CD4-positive, alpha-beta T cell (primary cell): Measurements from ENCODE around the gene UBA52. TPM values are rescaled to one million over a fixed set of nuclear protein-coding genes. Genes with fewer than 3 reads are reported as not detected.
"Not testable (repeated sequence)": the region's sequence is repeated elsewhere in the genome, so short reads cannot be mapped to it uniquely, and the experiment has no call there.

ENCODE experiments used
- ATAC-seq: fragments of 200-7000 bp; cut with Tn5 transposase; one replicate; pipeline ENCODE4 v1.10.0; 2022; ENCODE audit warnings: mild to moderate bottlenecking; ENCODE audit not compliant: poor library complexity
- CTCF ChIA-PET: fragments of 350-600 bp; sonication (Branson Sonifier 250); formaldehyde crosslinking; loops from one replicate; lab custom pipeline; 2021; ENCODE audit warnings: antibody characterized with exemption, inconsistent platforms; lab: Charles Lee
- POLR2A ChIA-PET: fragments of 350-600 bp; sonication (Branson Sonifier 250); formaldehyde crosslinking; loops from one replicate; lab custom pipeline; 2021; ENCODE audit warnings: antibody characterized with exemption, inconsistent platforms; lab: Charles Lee
- DNase-seq, 14 experiments: peaks; one replicate each; pipeline ENCODE4 v3.0.0-alpha.2; 2013 to 2020; ENCODE audit warnings: mixed read lengths in 2 of 14
- H3K27ac ChIP-seq, 2 donors: one replicate each; pipeline versions ENCODE4 v1.5.1 to v1.7.0; 2013; ENCODE audit warnings: low read length in 2 of 2, low read depth in 1 of 2, mild to moderate bottlenecking in 1 of 2
- H3K27me3 ChIP-seq, 2 experiments: 1 replicate in 1 of 2; 2 replicates in 1 of 2; pipeline versions ENCODE4 v1.6.1 to v1.7.0; 2013; ENCODE audit warnings: low read length in 2 of 2, control low read depth in 1 of 2, mild to moderate bottlenecking in 1 of 2, moderate library complexity in 1 of 2; ENCODE audit not compliant: insufficient read depth in 2 of 2, control insufficient read depth in 1 of 2
- H3K36me3 ChIP-seq: one replicate; pipeline ENCODE4 v1.6.1; 2013; ENCODE audit warnings: low read length, control low read depth; ENCODE audit not compliant: insufficient read depth
- H3K4me1 ChIP-seq: one replicate; pipeline ENCODE4 v1.6.1; 2013; ENCODE audit warnings: low read length, control low read depth; ENCODE audit not compliant: insufficient read depth
- H3K4me3 ChIP-seq: one replicate; pipeline ENCODE4 v1.5.1; 2013; ENCODE audit warnings: mild to moderate bottlenecking, low read length, moderate library complexity
- H3K9me3 ChIP-seq, 2 experiments: 1 replicate in 1 of 2; 2 replicates in 1 of 2; pipeline versions ENCODE4 v1.6.1 to v1.7.0; 2013; ENCODE audit warnings: low read length in 2 of 2, mild to moderate bottlenecking in 2 of 2, control low read depth in 1 of 2, moderate library complexity in 1 of 2; ENCODE audit not compliant: control insufficient read depth in 1 of 2, insufficient read depth in 1 of 2
- H3K27ac Mint-ChIP-seq: one replicate; pipeline ENCODE4 v1.8.0; 2020; ENCODE audit warnings: mixed read lengths
- H3K27me3 Mint-ChIP-seq: one replicate; pipeline ENCODE4 v1.8.0; 2021; ENCODE audit warnings: mixed read lengths
- H3K36me3 Mint-ChIP-seq: one replicate; pipeline ENCODE4 v1.8.0; 2021; ENCODE audit warnings: low read depth, mixed read lengths
- H3K4me1 Mint-ChIP-seq: one replicate; pipeline ENCODE4 v1.8.0; 2021; ENCODE audit warnings: low read depth, mixed read lengths
- H3K4me3 Mint-ChIP-seq: one replicate; pipeline ENCODE4 v1.8.0; 2020; ENCODE audit warnings: mild to moderate bottlenecking, mixed read lengths
- H3K9me3 Mint-ChIP-seq: one replicate; pipeline ENCODE4 v1.8.0; 2020; ENCODE audit warnings: mixed read lengths
- CTCF ChIP-seq: fragments of 200-600 bp; IDR thresholded peaks from one replicate; pipeline ENCODE4 v1.8.0; 2022; ENCODE audit warnings: antibody characterized with exemption, mild to moderate bottlenecking
- intact Hi-C, 2 experiments: fragments of 100-400 bp; cut with DNase I in 1 of 2; cut with micrococcal nuclease in 1 of 2; formaldehyde crosslinking; loops; one replicate each; pipeline versions ENCODE4 v1.15.1 to v1.9.0; 2023 to 2025; cut with DNase I, micrococcal nuclease
- total RNA-seq, 174 experiments: library from RNA in 2 of 174; stranded (reverse) in 2 of 174; gene quantifications; one replicate each; pipeline ENCODE4 v1.2.3 and lab custom pipeline; 2021 to 2026

UBA52 gene
- total RNA-seq, 2 experiments from 2014 or later, result 2,255 to 2,378 TPM

GRCh38 chr19:18591735-18592385, 20.2 kb downstream of the UBA52 start:
- ATAC-seq, result no peak
- no peaks in the 10 kb centered on the region for H3K9me3 ChIP-seq
- H3K4me1 Mint-ChIP-seq, result peaks cover 36% of the 10 kb centered on the region
- no peak for TF ChIP-seq CTCF
- H3K27me3 Mint-ChIP-seq, result no peaks in the 10 kb centered on the region
- DNase-seq, result no peak
- peaks cover 8% of the 10 kb centered on the region for H3K36me3 ChIP-seq
- peaks cover 56% of the 10 kb centered on the region for H3K4me1 ChIP-seq
- POLR2A ChIA-PET, result no interaction called here
- H3K4me3 Mint-ChIP-seq, result peak overlapping the region; percentile 63
- H3K27ac ChIP-seq, result no peak overlapping the region
- H3K4me3 ChIP-seq, result no peak overlapping the region
- no peaks in the 10 kb centered on the region for H3K9me3 Mint-ChIP-seq
- peak overlapping the region; percentile 30 for H3K27ac Mint-ChIP-seq
- no peaks in the 10 kb centered on the region for H3K27me3 ChIP-seq
- intact Hi-C loops, result loop anchor here in 1 of 2 experiments (5.0 to 10.0 kb wide), 5 partner anchors 90 to 443 kb away; partner anchors contain the start of genes ARMC6, COPE, CRTC1 and DDX49
- peaks cover 8% of the 10 kb centered on the region for H3K36me3 Mint-ChIP-seq
- CTCF ChIA-PET, result no interaction called here

- H3K36me3 Mint-ChIP-seq, H3K4me3 ChIP-seq, H3K4me3 Mint-ChIP-seq, H3K9me3 Mint-ChIP-seq, ATAC-seq, H3K27me3 Mint-ChIP-seq, H3K27me3 ChIP-seq, H3K36me3 ChIP-seq, H3K9me3 ChIP-seq, DNase-seq, H3K27ac Mint-ChIP-seq, H3K27ac ChIP-seq: not testable (repeated sequence)
- peaks cover 51% of the 10 kb centered on the region for H3K4me1 ChIP-seq
- intact Hi-C loops, result loop anchor here in 1 of 2 experiments (5.0 to 10.0 kb wide), 5 partner anchors 90 to 442 kb away; partner anchors contain the start of genes ARMC6, COPE, CRTC1 and DDX49
- ChIA-PET CTCF (interaction anchor here (1.8 to 2.0 kb wide), 2 partner anchors 72 to 142 kb away, joined by 7 to 11 read pairs; no protein-coding TSS in a partner anchor), POLR2A (interaction anchor here (0.9 to 2.1 kb wide), 4 partner anchors 21 to 254 kb away, joined by 3 to 8 read pairs (median 4); partner anchors contain the start of gene UBA52)
- peaks cover 34% of the 10 kb centered on the region for H3K4me1 Mint-ChIP-seq
Measured at GRCh38 chr19:18592732-18593131, 21.1 kb downstream of the UBA52 start.

GRCh38 chr19:18593367-18594095, 21.9 kb downstream of the UBA52 start:
- intact Hi-C loops, result loop anchor here (1.0 to 10.0 kb wide), 7 partner anchors 43 to 441 kb away; partner anchors contain the start of genes ARMC6 (in 1 of the 2), COPE (in 1 of the 2), CRTC1 (in 1 of the 2) and DDX49 (in 1 of the 2)
- Mint-ChIP-seq H3K36me3 (peaks cover 5% of the 10 kb centered on the region), H3K4me3 (peak overlapping the region; percentile 36), H3K27ac (no peak overlapping the region), H3K4me1 (peaks cover 26% of the 10 kb centered on the region), H3K27me3 (no peaks in the 10 kb centered on the region), H3K9me3 (no peaks in the 10 kb centered on the region)
- H3K36me3 ChIP-seq, result peaks cover 8% of the 10 kb centered on the region
- CTCF ChIA-PET, result interaction anchor here (0.6 to 2.0 kb wide), 23 partner anchors 8 to 254 kb away, joined by 3 to 11 read pairs (median 4); partner anchors contain the start of genes CRTC1, ELL, UBA52 and UPF1
- H3K4me1 ChIP-seq, result peaks cover 43% of the 10 kb centered on the region
- no peaks in the 10 kb centered on the region for H3K9me3 ChIP-seq
- H3K4me3 ChIP-seq, result no peak overlapping the region
- ATAC-seq (no peak), DNase-seq (peak in 1 of 14 experiments; percentile 46)
- H3K27me3 ChIP-seq, result peaks cover 3 to 4% of the 10 kb centered on the region in 2 experiments
- TF ChIP-seq CTCF, result no peak
- POLR2A ChIA-PET, result interaction anchor here (0.6 to 2.1 kb wide), 8 partner anchors 22 to 401 kb away, joined by 3 to 8 read pairs (median 4); partner anchors contain the start of genes ELL, MPV17L2 and UBA52
- H3K27ac ChIP-seq, result no peak overlapping the region
